ENCODE results near the gene UGT1A6.
"Not testable (repeated sequence)": the region's sequence is repeated elsewhere in the genome, so short reads cannot be mapped to it uniquely, and the experiment has no call there.

Gene UGT1A6

DNA sequence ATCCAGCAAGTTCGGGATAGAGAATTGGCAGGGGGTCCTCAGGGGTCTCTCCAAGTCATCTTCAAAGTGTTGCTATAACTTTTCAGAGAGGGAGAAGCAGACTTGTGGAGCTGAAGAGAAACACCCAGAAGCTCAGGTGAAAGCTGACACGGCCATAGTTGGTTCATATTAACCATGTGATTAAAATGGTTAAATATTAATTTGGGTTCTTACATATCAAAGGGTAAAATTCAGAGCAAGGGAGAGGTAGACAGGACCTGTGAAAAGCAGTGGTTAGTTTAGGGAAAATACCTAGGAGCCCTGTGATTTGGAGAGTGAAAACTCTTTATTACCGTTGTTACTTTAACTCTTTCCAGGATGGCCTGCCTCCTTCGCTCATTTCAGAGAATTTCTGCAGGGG lies at the start of gene UGT1A6:
UGT1A6 (plus strand) TSS at position 243 of the 400 bp plus-strand sequence; CDS start at position 358, 115 bp downstream.
- no peak for DNase-seq

DNA sequence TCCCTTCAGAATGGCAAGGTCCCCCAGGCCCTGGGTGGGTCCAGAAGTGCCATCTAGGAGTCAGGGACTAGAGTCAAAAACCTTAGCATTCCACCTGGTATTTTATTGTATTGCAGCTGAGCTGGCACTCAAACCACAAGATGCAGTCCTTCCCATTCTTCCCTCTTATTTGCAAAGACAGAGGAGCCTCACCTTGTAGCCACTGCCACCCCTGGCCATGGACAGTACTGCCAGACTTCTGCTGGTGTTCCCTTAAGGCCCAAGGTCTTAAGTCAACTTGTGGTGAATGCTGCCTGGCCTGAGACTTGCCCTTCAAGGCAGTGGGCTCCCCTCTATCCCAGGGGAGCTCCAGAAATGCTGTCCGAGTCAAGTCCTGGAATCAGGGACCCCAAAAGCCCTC lies 49.6 kb upstream of the UGT1A6 start:
- no peak for DNase-seq

DNA sequence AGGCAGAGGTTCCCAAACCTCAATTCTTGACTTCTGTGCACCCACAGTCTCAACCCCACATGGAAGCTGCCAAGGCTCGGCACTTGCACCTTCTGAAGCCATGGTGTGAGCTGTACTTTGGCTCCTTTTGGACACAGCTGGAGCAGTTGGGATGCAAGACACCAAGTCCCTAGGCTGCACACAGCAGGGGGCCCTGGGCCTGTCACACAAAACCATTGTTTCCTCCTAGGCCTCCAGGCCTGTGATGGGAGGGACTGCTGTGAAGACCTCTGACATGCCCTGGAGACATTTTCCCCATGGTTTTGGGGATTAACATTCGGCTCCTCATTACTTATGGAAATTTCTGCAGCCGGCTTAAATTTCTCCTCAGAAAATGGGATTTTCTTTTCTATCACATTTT lies 46.7 kb upstream of the UGT1A6 start:
- DNase-seq, result not testable (repeated sequence)

DNA sequence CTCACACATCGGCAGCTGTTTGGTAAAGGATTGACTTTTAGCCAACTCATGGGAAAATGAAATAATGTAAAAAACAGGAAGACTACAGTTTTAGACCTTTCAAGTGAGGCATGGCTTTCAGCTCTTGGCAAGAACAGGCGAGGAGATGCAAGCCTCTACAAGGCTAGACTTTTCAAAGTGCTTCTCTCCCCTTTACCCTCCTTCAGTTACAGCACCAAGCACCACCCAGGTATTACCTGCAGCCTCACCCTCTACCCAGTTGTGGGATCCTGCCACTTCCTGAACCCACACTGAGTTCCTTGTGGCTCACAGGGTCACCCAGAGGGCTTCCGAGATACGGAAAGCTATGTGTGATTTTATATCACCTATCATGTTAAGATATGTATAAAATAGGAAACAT lies 41.7 kb upstream of the UGT1A6 start:
- no peak for DNase-seq

DNA sequence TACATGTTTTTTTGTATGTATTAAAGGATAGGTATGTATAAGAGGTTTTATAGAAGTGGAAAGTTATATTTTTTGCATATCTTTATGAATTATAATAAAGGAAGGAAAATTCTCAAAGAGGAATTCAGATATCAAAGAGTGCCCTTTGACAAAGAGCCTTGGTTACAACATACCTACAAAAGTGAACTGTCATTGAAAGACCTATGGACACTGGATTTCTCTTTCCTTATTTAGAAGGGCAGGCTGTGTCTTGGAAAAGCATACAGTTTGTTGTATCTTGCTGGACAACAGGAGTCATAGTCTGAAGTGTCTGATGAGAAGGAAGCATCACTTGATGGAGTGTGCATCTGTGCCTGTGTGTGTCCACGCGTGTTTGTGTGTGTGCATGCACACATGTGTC lies 41.3 kb upstream of the UGT1A6 start:
- DNase-seq, result no peak

DNA sequence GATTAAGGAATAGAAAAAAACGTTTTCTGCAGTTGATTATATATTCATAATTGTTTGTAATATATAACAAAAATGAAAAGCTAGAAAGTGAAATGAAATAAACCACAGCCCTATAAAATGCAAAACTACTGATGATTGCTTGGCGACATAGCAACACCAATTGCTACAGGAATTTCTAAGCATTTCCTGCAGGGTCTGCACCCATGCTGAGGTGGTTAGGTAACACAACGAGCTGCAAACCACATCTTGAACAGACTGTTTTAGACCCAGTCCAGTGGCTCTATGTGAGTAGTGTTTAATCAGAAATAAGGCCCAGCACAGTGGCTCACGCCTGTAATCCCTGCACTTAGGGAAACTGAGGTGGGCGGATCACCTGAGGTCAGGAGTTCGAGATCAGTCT lies 38.2 kb upstream of the UGT1A6 start:
- no peak for DNase-seq

DNA sequence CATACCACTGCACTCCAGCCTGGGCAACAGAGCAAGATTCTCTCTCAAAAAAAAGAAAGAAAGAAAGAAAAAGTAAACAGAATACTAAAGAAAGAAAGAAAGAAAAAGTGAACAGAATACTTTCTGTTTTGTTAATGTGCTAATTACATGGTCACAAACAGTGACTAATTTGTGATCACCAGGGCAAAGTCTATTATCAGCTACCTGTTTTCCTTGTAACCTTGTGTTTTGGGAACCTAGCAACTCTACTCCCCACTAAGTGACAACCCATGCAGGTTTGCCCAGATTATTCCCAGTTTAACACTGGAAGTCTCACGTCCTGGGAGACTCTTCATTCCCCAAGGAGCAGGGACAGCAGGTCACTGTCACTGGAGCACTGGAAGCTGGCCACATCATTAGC lies 37.6 kb upstream of the UGT1A6 start:
- no peak for DNase-seq

DNA sequence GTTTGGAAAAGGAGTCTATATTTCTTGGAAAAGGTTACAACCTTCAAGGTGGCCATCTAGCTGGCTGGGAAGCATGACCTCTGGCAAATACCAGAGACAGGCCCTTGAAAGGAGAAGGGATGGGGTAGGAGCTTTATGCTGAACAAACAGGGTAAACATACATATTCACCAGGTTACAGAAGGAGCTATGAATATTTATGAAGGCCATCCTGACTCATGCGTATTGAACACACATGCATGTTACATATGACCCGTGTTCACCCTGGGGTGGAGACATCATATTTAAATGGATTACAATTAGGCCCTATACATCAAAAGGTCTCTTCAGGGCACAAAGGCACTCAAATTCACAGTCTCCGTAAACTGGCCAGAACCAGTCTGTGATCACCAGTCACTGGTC lies 36.7 kb upstream of the UGT1A6 start:
- not testable (repeated sequence) for DNase-seq

DNA sequence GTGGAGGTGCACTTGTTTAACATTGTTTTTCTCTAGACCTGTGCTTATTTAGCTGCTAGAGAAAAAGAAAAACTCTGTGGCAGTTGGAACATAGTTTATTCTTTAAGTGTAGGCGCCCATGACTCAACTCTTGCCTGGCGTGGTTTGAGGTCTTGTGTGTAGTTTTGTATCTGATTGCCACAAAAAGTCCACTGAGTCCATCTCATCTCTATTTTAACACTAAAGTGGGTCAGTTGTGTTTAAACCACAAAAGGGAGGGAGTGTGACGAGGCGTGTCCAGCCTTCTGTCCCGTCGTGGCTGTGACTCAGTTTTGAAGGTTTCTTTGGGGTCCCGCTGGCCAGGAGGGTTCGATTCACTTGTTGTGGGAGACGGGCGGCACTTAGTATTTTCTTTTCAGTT lies 36.2 kb upstream of the UGT1A6 start:
- DNase-seq, result no peak

DNA sequence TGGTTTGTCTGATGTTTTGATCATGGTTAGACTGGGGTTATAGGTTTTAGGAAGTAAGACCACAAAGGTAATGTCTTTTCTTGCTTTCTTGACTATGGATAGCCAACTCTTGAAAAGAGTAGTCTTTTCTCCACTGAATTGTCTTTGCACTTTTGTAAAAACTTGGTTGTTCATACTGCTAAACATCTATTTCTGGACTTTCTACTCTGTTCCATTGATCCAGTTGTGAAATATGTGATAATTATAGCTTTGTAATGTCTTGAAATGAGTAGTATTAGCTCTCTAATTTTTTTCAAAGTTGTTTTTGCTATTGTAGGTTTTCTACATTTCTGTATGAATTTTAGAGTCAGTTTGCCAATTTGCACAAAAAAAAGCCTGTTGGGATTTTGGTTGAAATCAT lies 34.1 kb upstream of the UGT1A6 start:
- DNase-seq, result no peak

DNA sequence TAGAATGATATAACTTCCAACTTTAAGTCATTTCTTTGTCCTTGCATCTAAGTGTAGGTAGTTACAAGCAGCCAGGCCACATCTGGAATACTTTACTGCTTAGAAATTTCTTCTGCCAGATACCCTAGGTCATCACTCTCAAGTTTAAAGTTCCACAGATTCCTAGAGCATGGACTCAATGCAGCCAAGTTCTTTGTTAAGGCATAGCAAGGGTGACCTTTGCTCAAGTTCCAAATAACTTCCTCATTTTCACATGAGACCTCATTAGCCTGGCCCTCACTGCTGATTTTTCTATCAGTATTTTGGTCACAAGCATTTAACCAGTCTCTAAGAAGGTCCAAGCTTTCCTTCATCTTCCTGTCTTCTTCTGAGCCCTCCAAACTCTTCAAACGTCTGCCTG lies 28.8 kb upstream of the UGT1A6 start:
- no peak for DNase-seq

DNA sequence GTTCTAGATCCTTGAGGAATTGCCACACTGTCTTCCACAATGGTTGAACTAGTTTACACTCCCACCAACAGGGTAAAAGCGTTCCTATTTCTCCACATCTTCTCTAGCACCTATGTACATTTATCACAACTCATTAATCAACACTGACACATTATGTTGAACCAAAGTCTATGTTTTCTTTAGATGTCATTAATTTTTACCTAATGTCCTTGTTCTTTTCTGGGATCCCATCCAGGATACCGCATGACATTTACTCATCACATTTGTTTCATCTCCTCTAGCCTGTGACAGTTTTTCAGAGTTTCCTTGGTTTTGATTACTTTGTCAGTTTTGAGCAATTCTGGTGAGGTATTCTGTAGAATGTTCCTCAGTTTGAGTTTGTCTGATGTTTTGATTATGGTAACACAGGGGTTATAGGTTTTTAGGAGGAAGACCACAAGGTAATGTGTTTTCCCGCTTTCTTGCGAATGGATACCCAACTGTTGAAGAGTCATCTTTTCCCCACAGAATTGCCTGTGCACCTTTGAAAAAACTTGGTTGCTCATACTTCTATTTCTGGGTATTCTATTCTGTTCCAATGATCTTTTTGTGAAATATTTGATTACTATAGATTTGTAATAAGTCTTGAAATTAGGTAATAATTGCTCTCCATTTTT lies 24.0 kb upstream of the UGT1A6 start:
- DNase-seq, result no peak

DNA sequence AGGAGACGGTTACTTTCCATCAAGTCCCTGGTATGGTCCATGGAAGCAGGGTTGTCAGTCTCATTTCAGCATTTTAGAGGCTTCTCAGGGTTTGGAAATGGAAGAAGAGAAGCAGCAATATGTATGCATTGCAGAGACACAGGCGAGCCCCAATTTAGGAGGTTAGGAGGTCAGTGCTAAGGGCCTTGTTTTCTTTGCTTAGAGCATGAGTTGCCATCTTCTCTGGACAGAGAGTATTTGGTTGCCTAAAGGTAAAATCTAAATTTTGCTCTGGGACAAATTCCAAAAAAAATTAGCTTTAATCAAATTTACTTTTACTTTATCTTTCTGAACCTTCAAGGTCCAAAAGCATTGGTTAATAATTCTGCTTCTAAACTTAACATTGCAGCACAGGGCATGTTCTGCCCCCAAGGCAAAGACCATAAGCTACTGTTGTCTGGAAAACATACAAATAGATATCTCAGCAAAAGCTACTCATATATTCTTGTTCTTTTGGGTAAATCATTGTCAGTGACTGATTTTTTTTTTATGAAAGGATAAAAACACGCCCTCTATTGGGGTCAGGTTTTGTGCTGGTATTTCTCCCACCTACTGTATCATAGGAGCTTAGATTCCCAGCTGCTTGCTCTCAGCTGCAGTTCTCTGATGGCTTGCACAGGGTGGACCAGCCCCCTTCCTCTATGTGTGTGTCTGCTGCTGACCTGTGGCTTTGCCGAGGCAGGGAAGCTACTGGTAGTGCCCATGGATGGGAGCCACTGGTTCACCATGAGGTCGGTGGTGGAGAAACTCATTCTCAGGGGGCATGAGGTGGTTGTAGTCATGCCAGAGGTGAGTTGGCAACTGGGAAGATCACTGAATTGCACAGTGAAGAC lies 21.2 kb upstream of the UGT1A6 start, which contains the start of gene UGT1A9:
UGT1A9 (plus strand) TSS at position 609 of the 872 bp plus-strand sequence; CDS start at position 646, 37 bp downstream.
- DNase-seq, result no peak

DNA sequence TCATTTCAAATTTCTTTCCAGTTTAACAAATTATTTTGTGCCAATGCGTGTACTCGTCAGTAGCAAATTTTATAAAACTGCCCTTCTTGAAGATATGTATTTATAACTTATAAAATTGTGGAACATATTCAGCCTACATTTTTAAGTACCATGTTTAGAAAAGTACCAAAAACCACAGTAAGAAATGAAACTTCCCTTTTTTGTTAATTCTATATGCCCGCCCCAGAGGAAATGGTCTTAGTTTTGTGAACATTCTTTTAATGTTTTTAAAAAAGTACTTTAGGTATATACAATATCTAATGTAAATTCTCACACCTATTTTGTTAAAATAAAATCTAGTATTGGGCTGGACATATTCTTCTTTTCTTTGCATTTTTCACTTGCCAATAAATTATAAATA lies 19.8 kb upstream of the UGT1A6 start:
- DNase-seq, result no peak

DNA sequence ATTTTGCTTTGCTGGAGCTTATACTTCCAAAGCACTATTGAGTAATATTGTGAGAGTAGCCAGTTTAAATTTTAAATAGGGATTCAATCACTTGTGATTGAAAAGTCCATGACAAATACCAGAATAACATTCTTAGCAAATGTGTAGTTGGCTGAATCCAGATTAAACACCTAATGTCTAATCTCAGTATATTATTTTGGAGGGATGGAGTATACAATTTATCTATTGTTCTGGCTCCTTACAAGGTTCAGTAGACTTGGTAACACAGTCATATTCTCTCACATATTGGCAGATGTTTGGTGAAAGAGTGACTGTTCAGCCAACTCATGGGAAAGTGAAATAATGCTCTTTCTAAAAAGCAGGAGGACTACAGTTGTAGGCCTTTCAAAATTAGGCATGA lies 18.8 kb upstream of the UGT1A6 start:
- no peak for DNase-seq

DNA sequence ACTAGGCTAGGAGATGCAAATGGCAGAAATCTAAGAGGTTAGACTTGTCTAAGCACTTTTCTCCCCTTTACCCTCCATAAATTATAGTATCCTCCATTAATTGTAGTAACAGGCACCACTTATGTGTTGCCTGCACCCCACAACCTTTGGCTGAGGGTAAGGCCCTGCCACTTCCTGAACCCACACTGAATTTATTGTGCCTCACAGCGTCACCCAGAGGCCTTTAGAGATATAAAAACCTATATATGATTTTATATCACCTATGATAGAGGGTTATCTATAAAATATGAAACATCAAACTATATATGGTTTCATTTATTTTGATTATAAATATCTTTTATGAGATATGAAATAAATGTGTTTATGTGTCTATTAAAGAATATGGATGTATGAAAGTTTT lies 18.4 kb upstream of the UGT1A6 start:
- no peak for DNase-seq

DNA sequence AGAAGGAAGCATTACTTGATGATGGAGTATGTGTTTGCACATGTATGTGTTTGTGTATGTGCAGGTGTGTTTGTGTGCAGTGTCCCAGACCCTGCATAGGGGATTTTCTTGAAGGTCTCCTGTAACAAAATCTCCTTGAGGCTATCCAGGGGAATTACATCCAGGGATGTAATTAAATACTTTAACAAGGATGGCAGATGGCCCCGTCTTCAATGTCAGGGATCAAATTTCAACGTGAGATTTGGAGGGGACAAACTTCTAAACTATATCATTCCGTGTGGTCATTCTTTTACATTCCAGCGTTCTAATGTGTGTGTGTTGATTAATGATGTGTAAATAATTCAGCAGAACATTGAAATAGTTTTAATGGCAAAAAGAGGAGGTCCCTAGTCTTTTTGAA lies 17.7 kb upstream of the UGT1A6 start:
- DNase-seq, result no peak

DNA sequence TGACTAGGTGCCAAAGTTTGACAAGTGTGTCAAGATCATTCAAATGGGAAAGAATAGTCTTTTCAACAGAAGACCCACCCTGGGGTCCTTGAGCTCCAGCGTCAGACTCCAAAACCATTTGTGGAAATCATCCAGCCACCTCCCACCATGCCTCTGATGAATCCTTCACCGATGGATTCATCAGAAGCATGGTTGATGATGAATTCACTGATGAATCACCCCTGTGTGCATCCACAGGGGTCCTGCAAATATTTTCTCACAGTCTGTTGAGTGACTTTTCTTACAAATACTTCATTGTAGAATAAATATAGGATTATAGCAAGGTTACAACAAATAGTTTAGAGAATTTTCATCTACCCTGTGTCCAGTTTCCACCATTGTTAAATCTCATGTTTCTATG lies 16.6 kb upstream of the UGT1A6 start:
- DNase-seq, result no peak

DNA sequence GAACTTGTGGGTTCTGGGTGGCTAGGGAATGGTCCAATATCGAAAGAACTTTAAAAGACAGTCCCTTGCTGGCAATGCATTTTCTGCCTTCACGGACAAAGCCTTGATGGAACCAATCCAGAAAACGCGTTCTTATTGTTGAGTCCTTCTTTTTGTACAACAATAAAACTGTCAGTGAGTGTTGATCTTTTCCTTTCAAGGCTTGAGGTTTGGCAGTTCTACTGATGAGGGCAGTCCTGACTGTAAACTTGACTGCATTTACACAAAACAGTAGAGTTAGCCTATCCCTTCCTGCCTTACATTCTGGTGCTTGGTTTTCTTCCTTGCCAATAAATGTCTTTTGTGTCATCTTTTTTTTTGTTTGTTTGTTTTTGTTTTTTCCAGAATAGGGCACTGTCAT lies 13.5 kb upstream of the UGT1A6 start:
- DNase-seq, result no peak

DNA sequence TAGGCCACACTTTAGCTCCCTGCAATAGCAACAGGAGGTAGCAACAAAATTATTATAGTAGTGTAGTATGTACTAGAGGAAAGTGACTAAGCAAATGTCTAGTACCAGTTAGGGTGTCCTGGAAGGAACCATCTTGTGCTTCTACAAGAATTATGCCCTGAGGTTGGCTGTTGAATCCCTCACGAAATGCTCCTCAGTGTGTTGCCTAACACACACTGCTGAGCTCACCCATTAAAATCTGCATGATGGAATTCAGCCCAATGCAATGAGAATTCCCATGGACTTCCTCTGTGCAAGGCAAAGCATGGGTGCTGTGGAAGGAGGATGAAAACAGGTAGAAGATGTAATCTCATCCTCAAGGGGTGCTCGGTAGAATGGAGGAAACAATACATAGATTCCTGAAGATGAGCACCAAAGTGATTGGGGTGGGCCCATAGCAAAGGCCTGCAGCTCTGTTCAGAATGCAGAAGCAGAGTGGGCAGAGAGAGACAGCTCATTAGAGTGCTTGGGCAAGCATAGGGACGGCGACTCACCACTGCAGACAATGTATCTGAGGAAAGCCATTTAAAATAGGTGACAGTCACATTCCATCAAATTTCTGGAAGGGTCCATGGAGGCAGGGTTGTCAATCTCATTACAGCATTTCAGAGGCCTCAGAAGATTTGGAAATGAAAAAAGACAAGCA lies 12.2 kb upstream of the UGT1A6 start:
- no peak for DNase-seq

DNA sequence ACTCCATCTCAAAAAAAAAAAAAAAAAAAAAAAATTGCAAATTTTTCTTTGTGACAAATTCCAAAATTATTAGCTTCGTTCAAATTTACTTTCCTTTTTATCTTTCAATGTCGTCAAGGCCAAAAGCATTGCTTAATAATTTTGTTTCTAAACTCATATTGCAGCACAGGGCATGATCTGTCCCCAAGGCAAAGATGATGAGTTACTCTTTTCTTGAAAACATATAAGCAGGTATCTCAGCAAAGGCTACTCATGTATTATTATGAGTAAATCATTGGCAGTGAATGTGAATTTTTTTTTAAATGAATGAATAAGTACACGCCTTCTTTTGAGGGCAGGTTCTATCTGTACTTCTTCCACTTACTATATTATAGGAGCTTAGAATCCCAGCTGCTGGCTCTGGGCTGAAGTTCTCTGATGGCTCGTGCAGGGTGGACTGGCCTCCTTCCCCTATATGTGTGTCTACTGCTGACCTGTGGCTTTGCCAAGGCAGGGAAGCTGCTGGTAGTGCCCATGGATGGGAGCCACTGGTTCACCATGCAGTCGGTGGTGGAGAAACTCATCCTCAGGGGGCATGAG lies 11.1 kb upstream of the UGT1A6 start, which contains the start of gene UGT1A7:
UGT1A7 (plus strand) TSS at position 381 of the 579 bp plus-strand sequence; CDS start at position 418, 37 bp downstream.
- DNase-seq, result no peak

DNA sequence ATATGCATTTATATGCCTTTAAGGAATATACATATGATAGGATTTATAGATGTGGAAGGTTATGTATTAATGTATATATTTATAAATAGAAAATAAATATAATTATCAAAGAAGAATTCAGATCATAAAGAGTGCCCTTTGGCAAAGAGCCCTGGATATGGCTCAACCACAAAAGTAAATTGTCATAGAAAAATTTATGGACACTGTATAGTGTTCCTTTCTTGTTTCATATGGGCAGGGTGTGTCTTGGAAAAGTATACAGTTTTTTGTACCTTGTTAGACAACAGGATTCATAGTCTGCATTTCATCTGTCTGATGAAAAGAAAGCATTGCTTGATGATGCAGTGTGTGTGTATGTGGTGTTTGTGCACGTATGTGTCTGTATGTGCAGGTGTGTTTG lies 8.1 kb upstream of the UGT1A6 start:
- DNase-seq, result no peak

DNA sequence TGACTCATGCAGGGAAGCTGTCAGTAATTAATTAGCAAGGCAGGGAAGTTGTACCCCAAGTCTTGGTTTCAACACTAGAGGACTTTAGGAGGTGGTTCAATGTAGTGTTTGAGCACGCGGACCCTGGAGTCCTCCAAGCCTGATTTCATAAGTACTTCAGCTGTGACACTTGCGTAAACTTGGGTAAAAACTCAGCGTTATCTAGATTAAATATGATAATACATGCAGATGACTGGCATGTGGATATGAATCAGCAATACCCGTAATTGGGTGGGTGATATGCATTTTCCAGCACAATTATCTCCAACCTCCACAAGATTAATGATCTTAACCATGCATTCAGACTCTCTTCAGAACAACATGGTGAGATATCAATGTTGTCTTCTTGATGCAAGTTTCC lies 5.8 kb upstream of the UGT1A6 start:
- DNase-seq, result no peak

Data from CD4-positive, alpha-beta T cell treated with Interleukin-10 for 1 hour (primary cell).